HG02884 (cell line): ENCODE data around the gene RASSF7.
A peak's percentile ranks its signal among the peaks of the same experiment; 100 is the strongest.
"Not testable (repeated sequence)": the region's sequence is repeated elsewhere in the genome, so short reads cannot be mapped to it uniquely, and the experiment has no call there.

Experiments
- ATAC-seq: cut with Tn5 transposase; IDR thresholded peaks from one replicate; pipeline ENCODE4 v1.9.1; 2021; ENCODE audit warnings: mild to moderate bottlenecking, moderate library complexity; ENCODE audit not compliant: unreplicated experiment

RASSF7 gene

DNA sequence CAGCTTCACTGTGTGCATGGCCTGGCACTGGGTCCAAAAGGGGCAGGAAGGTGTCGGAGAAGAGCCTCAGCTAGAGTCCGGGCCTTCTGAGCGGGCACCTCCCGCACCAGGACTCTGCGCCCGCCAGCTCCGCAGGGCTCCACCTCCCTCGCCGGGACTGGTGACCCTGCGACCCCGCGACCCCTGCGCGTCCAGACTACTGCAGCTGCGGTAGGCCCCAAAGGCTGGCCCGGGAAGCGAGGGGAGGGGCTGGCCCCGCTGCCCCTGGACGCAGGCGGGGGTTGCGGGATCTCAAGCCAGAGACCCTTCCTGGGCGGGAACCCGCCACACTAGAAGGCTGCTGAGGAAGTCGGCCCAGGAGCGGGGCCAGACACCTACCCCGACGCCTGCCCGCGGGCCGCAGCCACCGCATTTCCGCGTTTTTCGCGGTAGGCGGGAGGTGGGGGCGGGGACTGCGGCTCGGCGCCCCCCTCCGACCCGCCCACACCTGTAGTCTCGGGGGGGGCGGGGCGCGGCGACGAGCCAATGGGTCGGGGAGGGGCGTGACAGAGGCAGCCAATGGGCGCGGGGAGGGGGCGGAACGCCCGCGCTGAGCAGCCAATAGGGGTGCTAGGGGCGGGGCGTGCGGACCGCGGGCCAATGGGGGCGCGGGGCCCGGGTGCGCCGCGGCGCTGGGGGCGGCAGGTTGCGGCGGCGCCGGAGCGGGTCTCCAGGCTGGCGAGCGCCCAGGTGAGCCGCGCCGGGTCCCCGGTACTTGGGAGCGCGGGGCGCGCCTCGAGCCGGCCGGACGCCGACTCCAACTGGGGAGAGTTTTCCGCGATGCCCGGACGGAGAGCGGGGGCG is at the start of gene RASSF7, which contains the start of gene LMNTD2:
TSS of gene RASSF7 (plus strand) at position 666 of the 843 bp plus-strand sequence. CDS start 799 bp downstream, outside the sequence.
TSS of gene LMNTD2 (minus strand) at position 434 of the 843 bp plus-strand sequence. CDS start at position 412, 22 bp downstream.
- ATAC-seq, result peak; percentile 64

DNA sequence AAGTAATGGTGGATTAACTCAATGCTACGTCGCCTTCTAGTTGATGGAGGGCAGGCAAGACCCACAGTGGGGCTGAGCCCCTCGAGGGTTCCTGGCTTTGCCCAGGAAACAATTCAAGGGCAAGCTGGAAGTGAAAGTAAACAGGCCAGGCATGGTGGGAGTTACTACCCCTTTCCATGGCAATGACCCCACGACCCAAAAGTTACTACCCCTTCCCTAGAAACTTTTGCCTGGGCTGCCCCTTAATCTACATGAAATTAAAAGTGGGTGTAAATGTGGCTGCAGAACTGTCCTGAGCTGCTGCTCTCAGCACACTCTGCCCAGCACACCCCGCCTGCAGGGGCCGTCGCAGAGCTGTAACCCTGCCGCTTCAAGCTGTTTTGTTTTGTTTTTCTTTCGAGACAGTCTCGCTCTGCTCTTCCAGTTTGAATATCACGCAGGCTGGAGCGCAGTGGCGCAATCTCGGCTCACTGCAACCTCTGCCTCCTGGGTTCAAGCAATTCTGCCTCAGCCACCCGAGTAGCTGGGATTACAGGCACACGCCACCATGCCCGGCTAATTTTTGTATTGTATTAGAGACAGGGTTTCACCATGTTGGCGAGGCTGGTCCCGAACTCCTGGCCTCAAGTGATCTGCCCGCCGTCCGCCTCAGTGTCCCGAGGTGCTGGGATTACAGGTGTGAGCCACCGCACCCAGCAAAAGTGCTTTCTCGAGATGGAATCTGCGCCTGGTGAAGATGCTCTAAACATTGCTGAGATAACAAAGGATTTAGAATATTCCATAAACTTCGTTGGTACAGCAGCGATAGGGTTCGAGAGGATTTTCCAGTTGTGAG is 47.8 kb upstream of the RASSF7 start:
- no peak for ATAC-seq

GRCh38 chr11:514606-515005 is 46.2 kb upstream of the RASSF7 start:
- no peak for ATAC-seq

DNA sequence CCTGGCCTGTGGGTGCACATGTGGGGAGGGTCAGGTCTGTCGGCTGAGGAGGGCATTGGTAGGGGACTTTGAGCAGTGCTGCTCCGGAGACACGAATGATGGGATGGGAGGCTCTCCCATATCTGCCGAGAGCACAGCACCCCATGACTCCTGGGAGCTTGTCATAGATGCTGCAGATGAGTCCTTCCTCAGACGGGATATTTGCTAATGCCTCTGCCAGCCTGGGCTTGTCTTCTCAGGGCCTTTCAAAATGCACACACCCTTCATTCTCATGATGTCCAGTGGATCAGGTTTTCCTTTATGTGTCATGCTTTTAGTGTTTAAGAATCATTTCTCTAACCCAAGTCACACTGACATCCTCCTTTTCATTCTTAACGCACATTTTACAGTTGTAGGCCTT is 45.6 kb upstream of the RASSF7 start:
- no peak for ATAC-seq

GRCh38 chr11:516400-516799 is 44.4 kb upstream of the RASSF7 start:
- ATAC-seq, result no peak

GRCh38 chr11:516918-517685 is 43.7 kb upstream of the RASSF7 start:
- not testable (repeated sequence) for ATAC-seq

GRCh38 chr11:518463-519202 is 42.1 kb upstream of the RASSF7 start:
- no peak for ATAC-seq

DNA sequence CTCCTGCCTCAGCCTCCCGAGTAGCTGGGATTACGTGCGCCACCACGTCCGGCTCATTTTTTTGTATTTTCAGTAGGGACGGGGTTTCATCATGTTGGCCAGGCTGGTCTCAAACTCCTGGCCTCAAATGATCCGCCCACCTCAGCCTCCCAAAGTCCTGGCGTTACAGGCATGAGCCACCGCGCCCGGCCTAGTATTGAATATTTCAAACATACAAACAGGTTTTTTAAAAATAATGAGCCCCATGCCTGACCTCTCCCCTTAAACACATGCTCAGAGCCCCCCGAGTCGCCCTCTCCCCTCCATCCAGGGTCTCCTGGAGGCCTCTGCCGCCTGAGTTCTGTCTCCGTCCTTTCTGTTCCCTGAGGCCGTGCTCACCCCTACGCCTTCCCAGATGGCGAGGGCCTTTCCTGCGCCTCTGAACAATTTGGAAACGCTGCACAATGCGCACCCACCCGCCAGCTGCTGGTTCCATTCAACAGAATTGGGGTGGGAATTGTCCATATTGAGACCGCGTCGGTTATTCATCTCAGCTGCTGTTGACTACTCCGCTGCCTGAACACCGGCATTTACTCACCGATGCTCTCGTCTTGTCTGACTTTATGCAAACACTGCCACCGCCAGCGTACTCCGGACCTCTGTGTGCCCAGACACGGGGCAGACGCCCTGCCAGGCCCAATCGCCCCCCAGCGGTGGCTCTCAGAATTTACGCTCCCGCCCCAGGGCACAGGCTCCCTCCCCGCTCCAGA is 40.2 kb upstream of the RASSF7 start:
- ATAC-seq, result no peak

GRCh38 chr11:521177-521688 is 39.5 kb upstream of the RASSF7 start:
- ATAC-seq, result no peak

DNA sequence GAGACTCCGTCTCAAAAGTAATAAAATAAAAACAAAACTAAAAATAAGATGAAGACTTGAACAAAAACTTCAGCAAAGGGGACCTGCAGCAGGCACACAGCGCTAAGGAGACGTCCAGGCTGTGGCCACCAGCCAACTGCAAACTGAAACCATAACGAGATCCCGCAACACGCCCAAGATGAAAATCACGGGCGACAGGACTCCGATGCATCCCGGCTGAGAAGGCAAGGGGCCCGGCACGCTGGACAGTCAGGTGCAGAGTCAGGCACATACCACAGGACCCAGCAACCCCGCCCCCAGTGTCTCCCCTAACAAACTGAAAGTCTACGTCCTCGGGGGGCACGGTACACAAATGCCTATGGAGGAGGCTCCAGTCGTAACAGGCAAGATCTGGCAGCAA is 34.6 kb upstream of the RASSF7 start:
- ATAC-seq, result no peak

- ATAC-seq, result no peak
These were observed 32.5 kb upstream of the RASSF7 start for GRCh38 chr11:528166-528814.

DNA sequence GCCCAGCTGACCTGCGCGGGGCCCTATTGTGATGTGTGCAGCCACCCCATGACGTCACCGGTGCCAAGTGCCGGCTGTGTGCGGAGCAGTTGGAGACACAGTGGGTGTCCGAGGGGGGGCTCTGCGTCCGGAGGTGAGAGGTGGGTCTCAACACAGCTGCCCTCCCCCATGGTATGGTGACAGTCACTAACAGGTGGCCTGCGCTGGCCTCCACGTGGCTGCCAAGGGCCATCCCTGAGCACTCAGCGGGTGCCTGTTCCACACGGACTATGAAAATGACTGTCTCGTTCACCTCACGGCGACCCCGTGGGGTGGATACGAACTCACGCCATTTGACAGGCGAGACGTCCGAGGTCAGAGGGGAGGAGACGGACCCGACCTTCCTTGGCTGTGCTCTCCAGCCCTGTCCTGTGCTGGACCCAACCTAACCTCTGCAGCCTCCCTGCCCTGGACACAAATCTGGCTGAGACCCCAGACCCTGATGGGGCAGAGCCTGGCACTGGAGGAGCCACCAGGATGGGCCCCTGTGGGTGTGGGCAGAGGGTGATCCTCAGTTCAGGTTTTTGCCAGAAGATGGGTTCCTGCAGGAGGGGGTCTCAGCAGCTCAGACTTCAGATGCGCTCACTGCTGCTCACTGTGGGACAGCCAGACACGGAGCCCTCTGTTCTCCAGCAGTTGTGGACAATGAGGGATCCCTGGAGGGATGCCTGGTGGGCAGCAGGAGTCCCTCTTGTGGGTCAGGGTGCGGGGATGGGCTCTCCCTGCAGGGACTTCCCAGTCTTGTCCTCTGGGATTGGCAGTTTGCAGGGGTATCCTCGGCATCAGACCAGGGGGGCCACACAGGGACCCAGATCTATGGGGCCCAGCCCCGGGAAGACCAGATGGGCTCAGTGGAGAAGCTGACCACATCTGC is 31.7 kb upstream of the RASSF7 start:
- no peak for ATAC-seq

GRCh38 chr11:529728-530411 is 30.9 kb upstream of the RASSF7 start:
- no peak for ATAC-seq

GRCh38 chr11:530960-531831 is 29.6 kb upstream of the RASSF7 start:
- no peak for ATAC-seq

- ATAC-seq, result no peak
These were observed 28.7 kb upstream of the RASSF7 start for GRCh38 chr11:531919-532526.

DNA sequence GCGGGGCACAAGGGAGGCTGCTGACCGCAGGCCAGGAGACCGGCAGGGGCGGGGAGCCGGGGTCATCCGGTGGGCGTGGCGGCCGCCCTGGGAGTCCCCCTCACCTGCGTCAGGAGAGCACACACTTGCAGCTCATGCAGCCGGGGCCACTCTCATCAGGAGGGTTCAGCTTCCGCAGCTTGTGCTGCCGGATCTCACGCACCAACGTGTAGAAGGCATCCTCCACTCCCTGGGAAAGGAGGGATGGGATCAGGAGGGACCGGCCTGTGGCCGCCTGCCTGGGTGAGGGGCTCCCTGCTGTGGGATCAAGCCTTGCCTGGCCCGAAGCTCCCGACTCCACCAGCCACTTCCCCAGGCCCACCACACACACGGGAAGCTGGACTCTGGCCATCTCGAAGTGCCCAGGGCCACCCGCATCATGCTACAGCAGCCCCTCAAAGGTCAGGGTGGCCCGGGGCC is 28.2 kb upstream of the RASSF7 start:
- no peak for ATAC-seq
